PC-9 (cell line): Measurements from ENCODE around the gene PPP1CC. TPM values are rescaled to one million over a fixed set of nuclear protein-coding genes. Genes with fewer than 3 reads are reported as not detected.

Experiments
- BruUV-seq: library from RNA; stranded (reverse); fragments of 400-500 nt; replicated peaks from 2 replicates; lab custom pipeline; 2021; lab: Mats Ljungman, UMichigan
- CTCF ChIA-PET: fragments of 300-600 bp; sonication (Branson Sonifier 250); formaldehyde crosslinking; loops from one replicate; lab custom pipeline; 2022; ENCODE audit warnings: antibody characterized with exemption; lab: Charles Lee
- POLR2A ChIA-PET: fragments of 300-600 bp; sonication (Branson Sonifier 250); formaldehyde crosslinking; loops from one replicate; lab custom pipeline; 2022; ENCODE audit warnings: antibody characterized with exemption; ENCODE audit not compliant: unreplicated experiment; lab: Charles Lee
- DNase-seq, 2 experiments: peaks; one replicate each; pipeline versions ENCODE4 v3.0.0 to v3.0.0-alpha.2; 2015 to 2022; ENCODE audit warnings: mixed read lengths in 1 of 2
- H2AFZ ChIP-seq: fragments of 200-600 bp; sonication (generic); 2 replicates; pipeline ENCODE4 v1.8.1; 2017; ENCODE audit warnings: antibody characterized with exemption
- H3F3A ChIP-seq: fragments of 200-600 bp; sonication (generic); 2 replicates; pipeline ENCODE4 v1.8.1; 2017; ENCODE audit warnings: antibody characterized with exemption, mild to moderate bottlenecking, low read depth; ENCODE audit not compliant: insufficient read depth
- H3K27ac ChIP-seq: fragments of 200-600 bp; sonication (generic); 2 replicates; pipeline ENCODE4 v1.6.1; 2016; ENCODE audit warnings: mixed run types
- H3K27me3 ChIP-seq: fragments of 200-600 bp; sonication (generic); 2 replicates; pipeline ENCODE4 v1.6.1; 2016; ENCODE audit warnings: low read depth, mixed run types; ENCODE audit not compliant: insufficient read depth
- H3K36me3 ChIP-seq: fragments of 200-600 bp; sonication (generic); 2 replicates; pipeline ENCODE4 v1.6.1; 2016; ENCODE audit warnings: low read depth, mixed run types
- H3K4me1 ChIP-seq: fragments of 200-600 bp; sonication (generic); replicated peaks from 2 replicates; pipeline ENCODE4 v1.6.1; 2016; ENCODE audit warnings: mixed run types; ENCODE audit not compliant: insufficient read depth
- H3K4me2 ChIP-seq: fragments of 200-600 bp; sonication (generic); 2 replicates; pipeline ENCODE4 v1.6.1; 2017; ENCODE audit warnings: mixed run types
- H3K4me3 ChIP-seq: fragments of 200-600 bp; sonication (generic); 2 replicates; pipeline ENCODE4 v1.6.1; 2016; ENCODE audit warnings: mixed run types
- H3K79me2 ChIP-seq: fragments of 200-600 bp; sonication (generic); 2 replicates; pipeline ENCODE4 v1.6.1; 2017; ENCODE audit warnings: low read depth, mixed run types
- H3K9me2 ChIP-seq: fragments of 200-600 bp; sonication (generic); 2 replicates; pipeline ENCODE4 v1.8.1; 2017; ENCODE audit warnings: mild to moderate bottlenecking; ENCODE audit not compliant: insufficient read depth
- H3K9me3 ChIP-seq: fragments of 200-600 bp; sonication (generic); 2 replicates; pipeline ENCODE4 v1.8.1; 2016; ENCODE audit warnings: low read depth; ENCODE audit not compliant: insufficient read depth
- H4K20me1 ChIP-seq: fragments of 200-600 bp; sonication (generic); 2 replicates; pipeline ENCODE4 v1.8.1; 2017; ENCODE audit not compliant: insufficient read depth
- EZH2 ChIP-seq: fragments of 200-600 bp; sonication (generic); IDR thresholded peaks from 2 replicates; pipeline ENCODE4 v1.8.0; 2017; ENCODE audit warnings: antibody characterized with exemption, low read depth
- intact Hi-C: fragments of 100-400 bp; cut with micrococcal nuclease; formaldehyde crosslinking; loops from one replicate; pipeline ENCODE4 v1.10.0; 2022; ENCODE audit not compliant: unreplicated experiment
- total RNA-seq: library from RNA; stranded (reverse); gene quantifications from 2 replicates; pipeline ENCODE4 v1.2.3, GENCODE V29; 2021
- TF ChIP-seq, protein P1 (sequence below): fragments of 200-600 bp; sonication (generic); conservative IDR thresholded peaks from 2 replicates; pipeline ENCODE4 v1.6.1; 2017; ENCODE audit warnings: mixed run types, antibody characterized with exemption, mild to moderate bottlenecking, moderate library complexity

Gene PPP1CC
- total RNA-seq, 1 experiment from 2014 or later = 170 TPM

DNA sequence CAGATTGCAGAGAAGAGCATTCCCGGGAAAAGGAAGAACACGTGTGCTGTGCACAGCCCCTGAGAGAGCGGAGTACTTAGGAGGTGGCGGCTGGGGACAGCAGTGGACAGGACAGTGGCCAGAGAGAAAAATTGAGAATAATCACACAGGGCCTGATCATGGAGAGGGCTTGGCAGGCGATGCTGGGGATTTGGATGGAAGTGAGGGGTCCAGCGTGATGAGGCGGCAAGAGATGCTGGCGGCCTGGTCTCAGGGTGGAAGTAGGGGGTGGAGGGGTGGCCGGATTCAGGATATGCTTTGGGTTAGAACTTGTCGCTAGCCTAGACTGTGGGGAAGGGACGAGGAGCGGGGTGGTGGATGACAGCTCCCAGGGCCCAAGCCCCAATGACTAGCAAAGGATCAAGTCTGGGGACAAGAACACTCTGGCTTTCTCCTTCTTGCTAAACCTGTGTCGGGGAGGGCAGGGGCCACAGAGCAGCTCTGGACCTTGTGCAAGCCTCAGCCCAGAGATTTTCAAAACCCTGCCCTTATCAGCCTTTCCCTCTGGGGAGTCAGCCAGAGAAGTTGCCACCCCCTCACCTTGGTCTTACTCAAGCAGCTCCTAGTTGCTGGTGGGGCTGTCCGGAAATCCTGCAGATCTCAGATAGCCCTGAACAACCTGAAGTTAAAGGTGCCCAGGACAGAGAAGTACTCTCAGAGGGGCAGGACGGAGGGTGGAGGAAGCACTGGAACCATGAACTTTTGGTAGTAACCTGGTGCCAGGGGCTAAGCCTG is 55.1 kb downstream of the PPP1CC start:
- no peaks in the 10 kb centered on the region for H3K79me2 ChIP-seq
- TF ChIP-seq, protein P1, sequence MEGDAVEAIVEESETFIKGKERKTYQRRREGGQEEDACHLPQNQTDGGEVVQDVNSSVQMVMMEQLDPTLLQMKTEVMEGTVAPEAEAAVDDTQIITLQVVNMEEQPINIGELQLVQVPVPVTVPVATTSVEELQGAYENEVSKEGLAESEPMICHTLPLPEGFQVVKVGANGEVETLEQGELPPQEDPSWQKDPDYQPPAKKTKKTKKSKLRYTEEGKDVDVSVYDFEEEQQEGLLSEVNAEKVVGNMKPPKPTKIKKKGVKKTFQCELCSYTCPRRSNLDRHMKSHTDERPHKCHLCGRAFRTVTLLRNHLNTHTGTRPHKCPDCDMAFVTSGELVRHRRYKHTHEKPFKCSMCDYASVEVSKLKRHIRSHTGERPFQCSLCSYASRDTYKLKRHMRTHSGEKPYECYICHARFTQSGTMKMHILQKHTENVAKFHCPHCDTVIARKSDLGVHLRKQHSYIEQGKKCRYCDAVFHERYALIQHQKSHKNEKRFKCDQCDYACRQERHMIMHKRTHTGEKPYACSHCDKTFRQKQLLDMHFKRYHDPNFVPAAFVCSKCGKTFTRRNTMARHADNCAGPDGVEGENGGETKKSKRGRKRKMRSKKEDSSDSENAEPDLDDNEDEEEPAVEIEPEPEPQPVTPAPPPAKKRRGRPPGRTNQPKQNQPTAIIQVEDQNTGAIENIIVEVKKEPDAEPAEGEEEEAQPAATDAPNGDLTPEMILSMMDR = no peak
- no peak overlapping the region for H3K27ac ChIP-seq
- no peaks in the 10 kb centered on the region for H4K20me1 ChIP-seq
- H3K9me3 ChIP-seq = no peaks in the 10 kb centered on the region
- BruUV-seq = no TSS peak
- H3K4me2 ChIP-seq = no peak overlapping the region
- intact Hi-C loops = no loop called here
- H3K36me3 ChIP-seq = no peaks in the 10 kb centered on the region
- DNase-seq = no peak
- H3K9me2 ChIP-seq = no peaks in the 10 kb centered on the region
- ChIA-PET CTCF (no interaction called here), POLR2A (no interaction called here)
- no peak overlapping the region for H3K4me3 ChIP-seq
- H3F3A ChIP-seq = no peaks in the 10 kb centered on the region
- peaks cover 56% of the 10 kb centered on the region for H3K27me3 ChIP-seq
- no peak overlapping the region for H2AFZ ChIP-seq
- no peaks in the 10 kb centered on the region for H3K4me1 ChIP-seq

DNA sequence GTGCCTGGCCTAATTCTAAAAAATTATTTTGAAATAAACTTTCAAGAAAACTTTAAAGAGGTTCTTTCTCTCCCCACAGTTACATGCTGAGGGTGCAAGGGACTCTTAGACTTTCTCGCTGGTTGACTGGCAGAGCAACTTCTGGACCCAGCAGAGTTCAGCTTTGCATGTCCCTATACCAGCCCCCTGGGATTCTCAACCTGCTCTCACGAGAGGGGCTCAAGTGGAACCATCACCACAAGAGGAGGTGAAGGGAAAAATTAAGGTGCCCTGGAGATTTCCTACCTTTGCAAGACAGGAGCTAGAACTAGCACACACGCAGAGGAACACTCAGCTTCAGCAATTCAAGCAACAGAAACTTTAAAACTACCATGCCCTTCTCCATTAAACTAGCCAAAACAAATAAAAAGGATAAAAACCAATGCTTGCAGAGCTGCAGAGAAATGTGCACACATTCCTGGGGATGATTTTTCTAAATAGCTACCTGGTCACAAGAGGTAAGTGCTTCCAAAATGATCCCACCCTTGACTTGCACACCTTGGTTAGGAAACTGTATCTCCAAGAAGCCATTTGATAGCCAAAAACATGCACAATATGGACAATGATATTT is 56.3 kb downstream of the PPP1CC start:
- no TSS peak for BruUV-seq
- ChIA-PET CTCF (no interaction called here), POLR2A (no interaction called here)

DNA sequence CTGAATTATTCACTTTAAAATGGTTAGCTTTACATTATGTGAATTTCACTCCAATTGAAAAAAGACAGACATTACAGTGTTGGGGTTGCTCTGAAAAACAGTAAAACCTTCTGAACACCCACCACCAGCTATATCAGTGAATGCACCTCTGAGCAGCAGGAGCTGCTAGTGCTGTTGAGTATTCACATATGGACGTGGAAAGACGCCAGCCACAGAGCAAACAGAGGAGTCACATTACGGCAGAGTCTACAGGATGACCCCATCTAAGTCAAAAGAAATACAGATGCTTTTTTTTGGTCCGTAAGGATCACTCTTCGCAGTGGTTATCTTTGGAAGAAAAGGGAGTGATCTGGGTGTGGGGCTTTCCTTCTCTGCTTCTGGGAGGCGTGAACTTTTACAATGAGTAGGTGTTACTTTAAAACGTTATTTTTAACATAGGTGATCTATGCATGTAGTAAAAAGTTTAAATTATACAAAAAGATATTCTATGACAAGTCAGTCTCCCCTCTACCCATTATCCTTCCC is 58.3 kb downstream of the PPP1CC start:
- ChIA-PET POLR2A (no interaction called here), CTCF (no interaction called here)
- BruUV-seq = no TSS peak
- Histone ChIP-seq H2AFZ (no peak overlapping the region), H3K36me3 (no peaks in the 10 kb centered on the region), H3K79me2 (no peaks in the 10 kb centered on the region), H4K20me1 (no peaks in the 10 kb centered on the region), H3K27me3 (peaks cover 43% of the 10 kb centered on the region), H3K9me3 (no peaks in the 10 kb centered on the region), H3F3A (no peaks in the 10 kb centered on the region), H3K9me2 (no peaks in the 10 kb centered on the region), H3K4me1 (no peaks in the 10 kb centered on the region), H3K4me3 (no peak overlapping the region), H3K27ac (no peak overlapping the region), H3K4me2 (no peak overlapping the region)
- intact Hi-C loops = no loop called here
- no peak for DNase-seq
- TF ChIP-seq, protein P1 = no peak
- no peak for TF ChIP-seq EZH2

More for the DNA sequence above, 56.3 kb downstream of the PPP1CC start:
- Histone ChIP-seq H3F3A (no peaks in the 10 kb centered on the region), H3K79me2 (no peaks in the 10 kb centered on the region), H3K9me3 (no peaks in the 10 kb centered on the region), H3K4me3 (no peak overlapping the region), H3K4me1 (no peaks in the 10 kb centered on the region), H3K4me2 (no peak overlapping the region), H4K20me1 (no peaks in the 10 kb centered on the region), H3K36me3 (no peaks in the 10 kb centered on the region), H3K27me3 (peaks cover 56% of the 10 kb centered on the region), H3K27ac (no peak overlapping the region), H3K9me2 (no peaks in the 10 kb centered on the region), H2AFZ (no peak overlapping the region)
- no peak for DNase-seq
- intact Hi-C loops = no loop called here
- TF ChIP-seq, protein P1 = no peak
- no peak for TF ChIP-seq EZH2
